ENCODE results near the gene DNAH6. TPM values are rescaled to one million over a fixed set of nuclear protein-coding genes. Genes with fewer than 3 reads are reported as not detected.

DNAH6 gene
- total and polyA plus RNA-seq, 10 of the 15 experiments (the other 5 are each of a cell fraction or from before 2014, with no cell fraction given), result 0.07 to 1.0 (median 0.29) TPM

DNA sequence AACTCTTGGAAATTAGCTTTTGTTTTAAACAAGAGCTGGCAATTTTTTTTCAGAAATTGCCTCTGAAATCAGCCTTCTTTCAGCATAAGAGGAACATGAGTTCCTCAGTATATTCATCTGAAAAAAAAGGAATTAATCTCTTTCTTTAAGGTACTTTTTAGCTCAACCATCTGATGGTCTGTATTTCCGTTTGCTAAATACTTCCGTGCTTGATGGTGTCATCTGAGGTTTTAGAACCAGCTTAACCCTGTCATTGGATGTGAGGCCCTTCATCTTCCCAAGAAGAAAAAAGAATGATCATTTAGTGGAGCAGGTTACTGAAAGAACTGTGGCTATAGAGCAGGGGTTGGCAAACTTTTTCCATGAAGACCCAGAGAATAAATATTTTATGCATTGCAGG is 189.6 kb downstream of the DNAH6 start:
- in situ Hi-C loops (cut with MboI) (no loop called here), intact Hi-C loops (cut with micrococcal nuclease; ENCODE audit: unreplicated experiment) (no loop called here)
- H3K9ac ChIP-seq (ENCODE audit: control insufficient read depth, insufficient read depth, low read length), result no peak overlapping the region
- FAIRE-seq (no peak), ATAC-seq (no peak), DNase-seq (ENCODE audit: low read depth, low spot score) (no peak)
- BruUV-seq (replicated peaks), result no TSS peak
- no peaks in the 10 kb centered on the region for H3K4me1 ChIP-seq (ENCODE audit: control insufficient read depth, insufficient read depth, low read length)
- H3K36me3 ChIP-seq (ENCODE audit: control insufficient read depth in 2 of 2, insufficient read depth in 2 of 2, low read length in 1 of 2), result no peaks in the 10 kb centered on the region
- RAD21 ChIA-PET (ENCODE audit: unreplicated experiment), result no interaction called here
- POLR2A ChIA-PET, result no interaction called here
- WGBS (ENCODE audit: insufficient coverage, insufficient replicate concordance, low lambda C conversion rate, missing lambda C conversion rate), result 85% methylated on average over 2 of the region's 2 CpGs
- no peak overlapping the region for H3K4me2 ChIP-seq (ENCODE audit: control insufficient read depth, insufficient read depth)
- no peak overlapping the region for H2AFZ ChIP-seq (ENCODE audit: control insufficient read depth, low read depth, low read length)
- CTCF ChIA-PET, result interaction anchor here (1.1 kb wide), 1 partner anchor 10 kb away, joined by 6 read pairs; no protein-coding TSS in a partner anchor
- H3K79me2 ChIP-seq (ENCODE audit: control insufficient read depth, insufficient read depth, low read length), result no peaks in the 10 kb centered on the region
- H3K9me3 ChIP-seq (replicated peaks; ENCODE audit: control insufficient read depth, insufficient read depth, low read length), result no peaks in the 10 kb centered on the region; the same call in 2 of the 3 replicates
- SMC1A ChIA-PET (ENCODE audit: uncharacterized antibody, unreplicated experiment), result no interaction called here
- no peak overlapping the region for H3K4me3 ChIP-seq
- H3K27ac ChIP-seq (ENCODE audit: control insufficient read depth, insufficient read depth), result no peak overlapping the region
- no peaks in the 10 kb centered on the region; a peak in 1 of 4 replicates for H3K27me3 ChIP-seq (replicated peaks in 1 of 2; ENCODE audit: control insufficient read depth in 2 of 2, insufficient read depth in 2 of 2, low read length in 1 of 2)
- H4K20me1 ChIP-seq (ENCODE audit: control insufficient read depth, insufficient read depth), result no peaks in the 10 kb centered on the region
- TF ChIP-seq CREM (IDR thresholded peaks at IDR 0.05; ENCODE audit: low read depth) (no peak), JUNB (IDR thresholded peaks at IDR 0.05) (no peak), TBL1XR1 (IDR thresholded peaks at IDR 0.05; ENCODE audit: low read depth, low read length) (no peak), FOXM1 (IDR thresholded peaks at IDR 0.05; ENCODE audit: low read depth, low read length) (no peak), CHD4 (IDR thresholded peaks at IDR 0.05) (no peak), SUZ12 (IDR thresholded peaks at IDR 0.05; ENCODE audit: unreplicated experiment) (no peak), POLR2AphosphoS5 (IDR thresholded peaks at IDR 0.05; ENCODE audit: low read length) (no peak), IKZF2 (IDR thresholded peaks at IDR 0.05) (no peak), POLR2AphosphoS2 (IDR thresholded peaks at IDR 0.05; ENCODE audit: low read depth, low read length) (no peak), RELB (IDR thresholded peaks at IDR 0.05; ENCODE audit: low read depth) (no peak), STAT3 (IDR thresholded peaks at IDR 0.05; ENCODE audit: low read depth, low read length) (no peak), JUND (IDR thresholded peaks at IDR 0.05; ENCODE audit: low read depth, low read length) (no peak), BCL11A (IDR thresholded peaks at IDR 0.05; ENCODE audit: low read depth, low read length) (no peak)
- TF ChIP-seq, protein P1, sequence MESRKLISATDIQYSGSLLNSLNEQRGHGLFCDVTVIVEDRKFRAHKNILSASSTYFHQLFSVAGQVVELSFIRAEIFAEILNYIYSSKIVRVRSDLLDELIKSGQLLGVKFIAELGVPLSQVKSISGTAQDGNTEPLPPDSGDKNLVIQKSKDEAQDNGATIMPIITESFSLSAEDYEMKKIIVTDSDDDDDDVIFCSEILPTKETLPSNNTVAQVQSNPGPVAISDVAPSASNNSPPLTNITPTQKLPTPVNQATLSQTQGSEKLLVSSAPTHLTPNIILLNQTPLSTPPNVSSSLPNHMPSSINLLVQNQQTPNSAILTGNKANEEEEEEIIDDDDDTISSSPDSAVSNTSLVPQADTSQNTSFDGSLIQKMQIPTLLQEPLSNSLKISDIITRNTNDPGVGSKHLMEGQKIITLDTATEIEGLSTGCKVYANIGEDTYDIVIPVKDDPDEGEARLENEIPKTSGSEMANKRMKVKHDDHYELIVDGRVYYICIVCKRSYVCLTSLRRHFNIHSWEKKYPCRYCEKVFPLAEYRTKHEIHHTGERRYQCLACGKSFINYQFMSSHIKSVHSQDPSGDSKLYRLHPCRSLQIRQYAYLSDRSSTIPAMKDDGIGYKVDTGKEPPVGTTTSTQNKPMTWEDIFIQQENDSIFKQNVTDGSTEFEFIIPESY (IDR thresholded peaks at IDR 0.05), result no peak
- TF ChIP-seq, protein P2, sequence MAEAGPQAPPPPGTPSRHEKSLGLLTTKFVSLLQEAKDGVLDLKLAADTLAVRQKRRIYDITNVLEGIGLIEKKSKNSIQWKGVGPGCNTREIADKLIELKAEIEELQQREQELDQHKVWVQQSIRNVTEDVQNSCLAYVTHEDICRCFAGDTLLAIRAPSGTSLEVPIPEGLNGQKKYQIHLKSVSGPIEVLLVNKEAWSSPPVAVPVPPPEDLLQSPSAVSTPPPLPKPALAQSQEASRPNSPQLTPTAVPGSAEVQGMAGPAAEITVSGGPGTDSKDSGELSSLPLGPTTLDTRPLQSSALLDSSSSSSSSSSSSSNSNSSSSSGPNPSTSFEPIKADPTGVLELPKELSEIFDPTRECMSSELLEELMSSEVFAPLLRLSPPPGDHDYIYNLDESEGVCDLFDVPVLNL (IDR thresholded peaks at IDR 0.05; ENCODE audit: low read depth, low read length), result no peak
- TF ChIP-seq, protein P3, sequence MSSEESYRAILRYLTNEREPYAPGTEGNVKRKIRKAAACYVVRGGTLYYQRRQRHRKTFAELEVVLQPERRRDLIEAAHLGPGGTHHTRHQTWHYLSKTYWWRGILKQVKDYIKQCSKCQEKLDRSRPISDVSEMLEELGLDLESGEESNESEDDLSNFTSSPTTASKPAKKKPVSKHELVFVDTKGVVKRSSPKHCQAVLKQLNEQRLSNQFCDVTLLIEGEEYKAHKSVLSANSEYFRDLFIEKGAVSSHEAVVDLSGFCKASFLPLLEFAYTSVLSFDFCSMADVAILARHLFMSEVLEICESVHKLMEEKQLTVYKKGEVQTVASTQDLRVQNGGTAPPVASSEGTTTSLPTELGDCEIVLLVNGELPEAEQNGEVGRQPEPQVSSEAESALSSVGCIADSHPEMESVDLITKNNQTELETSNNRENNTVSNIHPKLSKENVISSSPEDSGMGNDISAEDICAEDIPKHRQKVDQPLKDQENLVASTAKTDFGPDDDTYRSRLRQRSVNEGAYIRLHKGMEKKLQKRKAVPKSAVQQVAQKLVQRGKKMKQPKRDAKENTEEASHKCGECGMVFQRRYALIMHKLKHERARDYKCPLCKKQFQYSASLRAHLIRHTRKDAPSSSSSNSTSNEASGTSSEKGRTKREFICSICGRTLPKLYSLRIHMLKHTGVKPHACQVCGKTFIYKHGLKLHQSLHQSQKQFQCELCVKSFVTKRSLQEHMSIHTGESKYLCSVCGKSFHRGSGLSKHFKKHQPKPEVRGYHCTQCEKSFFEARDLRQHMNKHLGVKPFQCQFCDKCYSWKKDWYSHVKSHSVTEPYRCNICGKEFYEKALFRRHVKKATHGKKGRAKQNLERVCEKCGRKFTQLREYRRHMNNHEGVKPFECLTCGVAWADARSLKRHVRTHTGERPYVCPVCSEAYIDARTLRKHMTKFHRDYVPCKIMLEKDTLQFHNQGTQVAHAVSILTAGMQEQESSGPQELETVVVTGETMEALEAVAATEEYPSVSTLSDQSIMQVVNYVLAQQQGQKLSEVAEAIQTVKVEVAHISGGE (CRISPR knock-in tag; IDR thresholded peaks at IDR 0.05), result no peak

All from GM12878 (cell line).